PC-9 (cell line): ENCODE data around the gene SPTB.

Experiments
- EZH2 ChIP-seq: fragments of 200-600 bp; sonication (generic); IDR thresholded peaks from 2 replicates; pipeline ENCODE4 v1.8.0; 2017; ENCODE audit warnings: antibody characterized with exemption, low read depth
- TF ChIP-seq, protein P1 (sequence below): fragments of 200-600 bp; sonication (generic); conservative IDR thresholded peaks from 2 replicates; pipeline ENCODE4 v1.6.1; 2017; ENCODE audit warnings: mixed run types, antibody characterized with exemption, mild to moderate bottlenecking, moderate library complexity

DNA sequence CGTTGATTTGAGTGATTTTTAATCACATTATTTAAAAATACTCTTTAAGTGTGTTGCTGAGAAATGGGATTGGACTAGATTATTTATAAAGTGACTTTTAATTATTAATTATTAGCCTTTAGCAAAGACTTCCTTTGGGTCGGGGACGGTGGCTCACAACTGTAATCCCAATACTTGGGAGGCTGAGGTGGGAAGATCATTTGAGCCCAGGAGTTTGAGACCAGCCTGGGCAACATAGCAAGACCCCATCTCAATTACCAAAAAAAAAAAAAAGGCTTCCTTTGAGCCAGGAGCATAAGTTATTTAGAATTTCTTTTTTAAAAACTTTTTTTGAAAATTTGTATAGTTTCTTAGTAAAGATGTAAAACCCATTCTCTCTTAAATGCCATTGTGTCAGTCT lies 43.3 kb upstream of the SPTB start:
- TF ChIP-seq, protein P1, sequence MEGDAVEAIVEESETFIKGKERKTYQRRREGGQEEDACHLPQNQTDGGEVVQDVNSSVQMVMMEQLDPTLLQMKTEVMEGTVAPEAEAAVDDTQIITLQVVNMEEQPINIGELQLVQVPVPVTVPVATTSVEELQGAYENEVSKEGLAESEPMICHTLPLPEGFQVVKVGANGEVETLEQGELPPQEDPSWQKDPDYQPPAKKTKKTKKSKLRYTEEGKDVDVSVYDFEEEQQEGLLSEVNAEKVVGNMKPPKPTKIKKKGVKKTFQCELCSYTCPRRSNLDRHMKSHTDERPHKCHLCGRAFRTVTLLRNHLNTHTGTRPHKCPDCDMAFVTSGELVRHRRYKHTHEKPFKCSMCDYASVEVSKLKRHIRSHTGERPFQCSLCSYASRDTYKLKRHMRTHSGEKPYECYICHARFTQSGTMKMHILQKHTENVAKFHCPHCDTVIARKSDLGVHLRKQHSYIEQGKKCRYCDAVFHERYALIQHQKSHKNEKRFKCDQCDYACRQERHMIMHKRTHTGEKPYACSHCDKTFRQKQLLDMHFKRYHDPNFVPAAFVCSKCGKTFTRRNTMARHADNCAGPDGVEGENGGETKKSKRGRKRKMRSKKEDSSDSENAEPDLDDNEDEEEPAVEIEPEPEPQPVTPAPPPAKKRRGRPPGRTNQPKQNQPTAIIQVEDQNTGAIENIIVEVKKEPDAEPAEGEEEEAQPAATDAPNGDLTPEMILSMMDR, result no peak
- TF ChIP-seq EZH2, result no peak
